HEK293T (cell line): ENCODE results near the gene RASGEF1B.

ENCODE experiments used
- ELF4 ChIP-seq: fragments of 450-650 bp; IDR thresholded peaks from 2 replicates; pipeline ENCODE4 v1.6.1; 2017; ENCODE audit warnings: antibody characterized with exemption
- FOXK2 ChIP-seq: fragments of 450-650 bp; IDR thresholded peaks from 2 replicates; pipeline ENCODE4 v1.6.1; 2016; ENCODE audit warnings: mild to moderate bottlenecking

DNA sequence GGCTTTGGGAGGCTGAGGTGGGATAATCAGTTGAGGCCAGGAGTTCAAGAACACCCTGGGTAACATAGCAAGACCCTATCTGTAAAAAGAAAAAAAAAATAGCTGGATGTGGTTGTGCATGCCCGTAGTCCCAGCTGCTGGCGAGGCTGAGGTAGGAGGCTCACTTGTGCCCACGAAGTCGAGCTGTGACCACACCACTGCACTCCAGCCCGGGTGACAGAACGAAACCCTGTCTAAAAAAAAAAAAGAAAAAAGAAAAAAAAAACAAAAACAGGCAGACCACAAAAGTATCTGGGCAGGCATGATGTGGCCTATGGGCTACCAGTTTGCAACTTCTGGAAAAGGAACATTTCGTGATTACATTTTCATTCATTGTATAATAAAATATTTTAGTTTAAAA, 38.1 kb upstream of the RASGEF1B start:
- TF ChIP-seq ELF4 (no peak), FOXK2 (no peak)
